ENCODE data around the gene KNCN.

Gene KNCN

DNA sequence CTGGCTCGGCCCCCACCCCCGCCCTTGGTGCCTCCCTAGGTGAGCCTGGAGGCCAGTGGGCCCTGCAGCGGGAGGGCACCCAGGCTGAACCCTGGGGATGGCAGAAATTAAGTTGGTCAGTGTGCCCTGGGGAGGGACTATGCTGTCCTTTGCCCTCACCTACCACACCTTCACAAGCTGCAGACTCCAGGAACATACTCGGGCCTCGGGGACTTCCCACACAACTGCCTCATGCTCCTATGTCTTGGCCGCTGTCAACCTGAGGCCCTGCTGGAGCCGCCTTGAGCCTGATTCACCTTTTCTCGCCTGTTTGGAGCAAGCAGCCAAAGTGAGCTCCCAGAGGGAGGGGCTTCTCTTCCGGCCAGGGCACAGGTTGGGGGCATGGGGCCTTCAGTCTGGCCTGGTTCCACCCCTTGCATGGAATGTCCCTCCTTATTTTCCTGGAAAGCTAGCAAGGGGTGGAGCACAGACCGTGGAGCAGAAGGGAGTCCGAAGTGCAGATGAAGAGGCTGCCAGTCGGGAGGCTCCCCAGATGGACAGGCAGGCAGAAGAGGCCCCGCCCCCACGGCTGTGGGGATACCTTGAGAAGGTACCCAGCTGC, 24.7 kb downstream of the KNCN start:
- no peak for ATAC-seq

DNA sequence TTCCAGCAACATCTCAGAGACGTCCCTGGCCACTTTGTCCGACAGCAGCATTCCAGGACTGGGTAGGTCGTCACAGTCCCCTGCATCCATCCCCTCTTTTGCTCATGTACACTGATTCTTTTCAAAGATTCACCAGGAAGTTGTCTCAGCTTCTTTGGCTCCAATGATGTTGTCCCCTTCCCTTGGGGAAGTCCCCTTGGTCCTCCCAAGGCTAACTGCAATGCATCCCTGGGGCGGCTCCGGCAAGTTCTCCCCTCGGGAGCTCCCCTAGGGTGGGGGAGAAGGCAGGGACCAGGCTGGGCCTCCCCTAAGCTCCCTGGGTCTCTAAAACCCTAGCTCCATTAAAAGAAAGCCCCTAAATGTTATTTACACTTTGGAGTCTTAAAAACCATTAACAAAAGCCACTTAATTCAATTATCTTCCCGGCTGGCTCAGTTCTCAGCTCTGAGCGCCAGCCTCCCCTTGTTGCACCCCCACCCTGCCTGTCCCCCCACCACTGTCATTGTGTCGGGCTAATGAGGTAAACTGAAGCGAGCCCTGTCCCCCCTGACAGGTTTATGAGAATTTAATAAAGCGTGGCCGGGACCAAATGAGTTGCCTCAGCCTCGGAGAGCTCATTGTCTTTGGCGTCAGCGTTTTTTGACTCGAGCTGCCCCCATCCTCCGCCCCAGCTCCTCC, 25.3 kb downstream of the KNCN start:
- peaks cover 25% of the 10 kb centered on the region for H3K4me1 Mint-ChIP-seq
- H3K27me3 Mint-ChIP-seq, result peaks cover 42% of the 10 kb centered on the region
- H3K9me3 Mint-ChIP-seq, result no peaks in the 10 kb centered on the region
- DNase-seq (no peak), ATAC-seq (no peak)
- H3K4me3 Mint-ChIP-seq, result no peak overlapping the region
- no peak overlapping the region for H3K27ac Mint-ChIP-seq
- H3K36me3 Mint-ChIP-seq (ENCODE audit: low read depth), result no peaks in the 10 kb centered on the region

More for the DNA sequence above, 24.7 kb downstream of the KNCN start:
- Mint-ChIP-seq H3K4me1 (peaks cover 22% of the 10 kb centered on the region), H3K36me3 (ENCODE audit: low read depth) (no peaks in the 10 kb centered on the region), H3K9me3 (no peaks in the 10 kb centered on the region), H3K4me3 (no peak overlapping the region), H3K27me3 (peaks cover 46% of the 10 kb centered on the region), H3K27ac (no peak overlapping the region)
- DNase-seq, result no peak

DNA sequence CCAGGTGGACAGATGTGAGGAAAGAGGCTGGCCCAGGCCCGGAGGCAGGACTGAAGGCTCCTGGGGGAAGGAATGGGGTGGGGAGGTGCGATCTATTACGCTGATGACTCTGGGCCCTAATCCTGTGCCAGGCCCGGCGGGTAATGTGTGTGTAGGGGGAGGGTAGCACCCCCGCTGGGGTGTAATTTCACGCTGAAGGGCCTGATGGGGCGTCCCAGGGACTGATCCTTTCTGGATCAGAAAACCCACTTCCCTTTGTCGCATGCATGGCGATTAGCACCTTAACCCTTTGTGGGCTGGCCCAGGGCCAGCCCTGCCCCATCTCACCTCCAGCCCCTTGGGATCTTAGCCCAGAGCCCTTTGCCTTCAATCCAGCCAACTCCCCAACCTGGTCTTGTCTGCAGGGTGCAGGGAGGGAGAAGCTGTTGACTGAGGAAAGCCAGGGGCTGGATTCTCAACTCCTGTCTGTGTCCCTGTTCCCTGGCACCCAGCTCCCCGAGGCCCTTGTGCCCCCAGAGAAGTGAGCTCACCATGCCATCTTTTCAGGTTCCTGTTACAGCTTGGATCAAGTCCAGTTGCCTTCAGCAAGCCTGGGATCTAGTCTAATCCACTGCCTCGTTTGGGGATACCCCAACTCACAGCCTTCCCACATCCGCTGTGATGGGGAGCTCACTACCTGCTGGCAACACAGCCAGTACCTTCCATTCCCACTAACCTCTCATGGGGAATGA, 26.0 kb downstream of the KNCN start:
- H3K36me3 Mint-ChIP-seq (ENCODE audit: low read depth), result no peaks in the 10 kb centered on the region
- no peak overlapping the region for H3K4me3 Mint-ChIP-seq
- H3K27ac Mint-ChIP-seq, result no peak overlapping the region
- H3K4me1 Mint-ChIP-seq, result peaks cover 25% of the 10 kb centered on the region
- peaks cover 42% of the 10 kb centered on the region for H3K27me3 Mint-ChIP-seq
- no peak for ATAC-seq
- no peaks in the 10 kb centered on the region for H3K9me3 Mint-ChIP-seq
- DNase-seq, result no peak

DNA sequence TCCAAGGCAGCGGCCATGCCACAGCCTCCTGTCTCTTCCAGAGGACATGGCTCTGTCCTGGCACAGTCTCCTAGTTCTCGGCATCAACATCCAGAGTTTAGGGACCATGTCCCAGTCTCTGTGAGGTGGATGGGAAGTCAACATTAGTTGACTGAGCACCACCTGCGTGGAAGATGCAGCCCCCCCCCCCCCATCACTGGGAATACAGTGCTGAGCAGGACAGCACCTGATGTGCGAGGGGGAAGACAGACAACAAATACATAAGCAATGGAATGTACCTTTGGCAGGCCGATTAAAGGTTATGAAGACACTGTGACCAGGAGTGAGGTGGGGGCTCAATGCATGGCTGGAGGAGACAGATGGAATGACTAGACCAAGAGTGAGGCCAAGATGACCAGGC, 26.6 kb downstream of the KNCN start:
- ATAC-seq (no peak), DNase-seq (no peak)
- no peak overlapping the region for H3K27ac Mint-ChIP-seq
- peaks cover 43% of the 10 kb centered on the region for H3K27me3 Mint-ChIP-seq
- H3K4me3 Mint-ChIP-seq, result no peak overlapping the region
- no peaks in the 10 kb centered on the region for H3K9me3 Mint-ChIP-seq
- peaks cover 25% of the 10 kb centered on the region for H3K4me1 Mint-ChIP-seq
- no peaks in the 10 kb centered on the region for H3K36me3 Mint-ChIP-seq (ENCODE audit: low read depth)

DNA sequence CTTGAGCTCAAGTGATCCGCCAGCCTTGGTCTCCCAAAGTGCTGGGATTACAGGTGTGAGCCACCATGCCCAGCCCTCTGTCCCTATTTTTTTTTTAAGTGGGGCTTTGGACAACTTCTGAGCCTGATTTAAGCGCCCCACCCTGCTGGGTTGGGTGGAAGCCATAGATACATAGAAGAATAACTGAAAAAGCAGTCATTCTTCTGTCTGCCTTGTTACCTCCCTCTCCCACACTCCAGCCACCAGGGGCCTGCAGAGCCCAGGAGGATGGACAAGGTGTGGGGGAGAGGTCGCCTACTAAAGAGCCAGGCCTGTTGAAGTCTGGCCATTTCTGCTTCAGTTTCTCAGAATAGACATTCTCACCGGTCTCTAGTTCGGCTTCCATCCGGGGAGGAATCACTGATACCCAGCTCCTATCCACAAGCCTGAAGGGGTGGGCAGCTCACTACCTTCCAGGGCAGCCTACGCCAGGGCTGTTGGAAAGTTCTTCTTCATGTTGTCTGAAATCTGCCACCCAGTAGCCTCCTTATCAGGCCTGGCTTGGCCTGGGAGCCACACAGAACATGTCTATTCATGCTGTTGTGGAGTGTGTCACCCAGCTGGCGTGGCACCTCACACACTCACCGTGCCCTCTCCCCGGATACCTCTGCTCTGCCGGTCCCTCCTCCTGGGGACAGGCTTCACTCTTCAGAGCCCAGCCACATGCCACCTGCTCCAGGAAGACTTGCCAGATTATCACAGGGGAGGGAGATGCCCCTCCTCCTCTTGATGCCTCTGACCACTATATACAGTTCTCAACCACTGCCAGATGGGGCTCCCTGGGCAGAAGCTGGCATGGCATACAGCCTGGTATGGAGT, 27.7 kb downstream of the KNCN start:
- Mint-ChIP-seq H3K36me3 (ENCODE audit: low read depth) (no peaks in the 10 kb centered on the region), H3K9me3 (no peaks in the 10 kb centered on the region), H3K4me1 (peaks cover 18% of the 10 kb centered on the region), H3K27ac (no peak overlapping the region), H3K27me3 (peaks cover 38% of the 10 kb centered on the region), H3K4me3 (no peak overlapping the region)
- ATAC-seq, result no peak
- DNase-seq, result no peak

DNA sequence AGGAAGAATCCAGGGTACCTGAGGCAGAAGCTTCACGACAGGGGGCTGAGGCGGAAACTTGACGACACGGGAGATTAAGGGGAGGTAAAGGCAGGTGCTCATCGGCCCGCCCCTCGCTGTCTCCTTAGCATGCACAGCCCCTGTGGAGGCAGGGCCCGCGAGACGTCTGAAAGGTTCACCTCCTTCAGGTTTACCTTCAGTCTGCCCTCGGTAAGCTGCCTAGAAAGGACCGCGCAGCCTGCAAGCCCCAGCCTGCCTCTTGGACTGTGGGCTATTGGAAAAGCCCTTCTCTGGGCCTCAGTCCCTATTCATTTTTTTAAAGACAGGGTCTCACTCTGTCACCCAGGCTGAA, 28.5 kb downstream of the KNCN start:
- Mint-ChIP-seq H3K9me3 (no peaks in the 10 kb centered on the region), H3K4me3 (no peak overlapping the region), H3K27me3 (peaks cover 35% of the 10 kb centered on the region), H3K27ac (no peak overlapping the region), H3K36me3 (ENCODE audit: low read depth) (no peaks in the 10 kb centered on the region), H3K4me1 (peaks cover 12% of the 10 kb centered on the region)
- ATAC-seq, result no peak
- DNase-seq, result no peak

DNA sequence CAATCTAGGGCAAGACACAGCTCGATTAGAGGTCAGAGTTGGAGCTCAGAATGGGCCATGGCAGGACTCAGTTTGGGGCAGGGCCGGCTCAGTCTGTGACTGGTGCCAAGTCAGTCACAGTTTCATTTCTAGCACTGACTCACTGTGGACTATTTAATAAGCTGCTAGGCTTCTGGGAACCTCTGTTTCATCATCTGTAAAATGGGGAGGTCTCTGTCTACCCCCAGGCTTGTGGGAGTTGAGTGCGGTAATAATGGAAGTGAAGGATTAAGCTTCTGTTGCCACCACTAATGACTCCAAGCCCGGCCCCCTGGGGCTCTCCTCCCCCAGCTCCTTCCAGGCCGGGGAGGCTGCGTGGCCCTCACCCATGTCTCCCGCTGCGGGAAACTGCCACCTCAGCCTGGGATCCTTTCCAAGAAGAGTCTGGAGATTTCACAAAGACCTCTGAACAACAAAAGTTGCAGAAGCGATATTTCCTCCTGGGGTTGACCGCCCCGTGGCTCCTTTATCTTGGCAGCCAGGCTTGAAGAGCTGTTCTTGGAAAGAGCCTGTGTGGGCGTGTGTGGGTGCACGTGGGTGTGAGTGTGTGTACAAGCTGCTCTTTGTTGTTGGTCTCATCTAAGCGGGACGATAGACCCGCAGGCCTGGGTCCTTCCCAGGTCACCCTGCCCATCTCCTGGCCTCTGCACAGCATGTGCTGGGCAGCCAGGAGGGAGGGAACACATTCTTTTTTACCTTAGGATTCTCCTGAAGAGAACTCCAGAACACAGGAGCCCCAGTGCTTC, 29.1 kb downstream of the KNCN start:
- H3K4me3 Mint-ChIP-seq, result no peak overlapping the region

DNA sequence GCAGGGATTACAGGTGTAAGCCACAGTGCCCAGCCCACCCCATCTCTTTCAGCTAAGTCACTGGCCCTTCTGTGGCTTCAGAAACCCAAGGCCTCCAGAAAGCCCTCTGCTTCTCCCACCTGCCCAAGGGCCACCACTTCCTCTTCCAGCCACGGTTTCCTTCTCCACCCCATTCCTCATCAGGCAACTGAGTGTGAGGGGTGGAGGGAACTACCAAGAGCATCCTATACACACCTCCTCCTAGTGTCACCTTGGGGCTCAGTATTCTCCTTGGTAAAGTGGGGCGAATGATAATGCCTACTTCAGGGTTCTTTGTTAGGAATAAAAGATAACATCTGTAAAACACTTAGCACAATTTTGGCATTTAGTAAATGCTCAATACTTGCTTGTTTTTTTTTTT, 30.0 kb downstream of the KNCN start:
- DNase-seq (no peak), ATAC-seq (no peak)
- peaks cover 12% of the 10 kb centered on the region for H3K4me1 Mint-ChIP-seq
- H3K36me3 Mint-ChIP-seq (ENCODE audit: low read depth), result no peaks in the 10 kb centered on the region
- H3K4me3 Mint-ChIP-seq, result no peak overlapping the region
- H3K27me3 Mint-ChIP-seq, result peaks cover 32% of the 10 kb centered on the region
- no peaks in the 10 kb centered on the region for H3K9me3 Mint-ChIP-seq
- H3K27ac Mint-ChIP-seq, result no peak overlapping the region

More for the DNA sequence above, 29.1 kb downstream of the KNCN start:
- H3K27me3 Mint-ChIP-seq, result peaks cover 34% of the 10 kb centered on the region
- peak overlapping the region; percentile 8 for H3K27ac Mint-ChIP-seq
- ATAC-seq, result peak; percentile 92
- no peaks in the 10 kb centered on the region for H3K9me3 Mint-ChIP-seq
- no peaks in the 10 kb centered on the region for H3K36me3 Mint-ChIP-seq (ENCODE audit: low read depth)
- H3K4me1 Mint-ChIP-seq, result peaks cover 12% of the 10 kb centered on the region
- DNase-seq, result peak; percentile 32

DNA sequence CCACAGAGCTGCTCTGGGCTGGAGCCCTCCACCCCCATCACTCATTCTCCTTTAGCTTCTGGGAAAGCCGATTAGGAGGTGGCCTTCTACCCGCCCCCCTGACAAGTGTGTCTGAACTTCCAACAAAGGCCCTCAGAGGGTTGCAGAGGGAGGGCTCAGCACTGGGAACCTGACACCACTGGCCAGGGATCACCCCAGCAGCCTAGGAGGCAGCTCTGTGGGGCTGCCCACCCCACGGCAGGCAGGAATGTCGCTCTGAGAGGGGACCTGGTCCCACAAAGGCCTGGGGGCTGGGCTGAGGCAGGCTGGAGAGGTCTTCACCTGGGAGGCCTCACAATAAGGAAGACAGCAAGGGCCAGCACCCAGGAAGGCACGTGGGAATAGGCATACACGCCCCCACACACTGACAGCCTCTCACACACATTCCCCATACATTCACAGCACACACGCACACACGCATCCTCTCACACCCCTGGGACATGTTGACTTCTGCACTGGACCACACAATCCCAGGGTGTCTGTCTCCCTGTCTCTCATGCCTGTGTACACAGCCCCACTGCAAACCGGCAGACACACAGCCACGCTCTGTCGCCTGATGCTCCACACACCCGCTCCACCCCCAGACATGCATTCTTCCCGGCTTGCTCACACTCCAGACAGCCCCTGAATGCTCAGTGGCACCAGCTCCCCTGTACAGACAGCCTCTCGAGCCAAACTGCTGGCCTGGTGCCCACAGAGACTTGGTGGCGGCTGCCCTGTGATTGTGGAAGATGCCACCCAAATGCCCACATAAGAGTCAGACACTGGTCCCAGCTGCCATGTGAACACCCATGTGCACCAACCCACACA, 31.2 kb downstream of the KNCN start:
- Mint-ChIP-seq H3K4me1 (peaks cover 12% of the 10 kb centered on the region), H3K27ac (no peak overlapping the region), H3K4me3 (no peak overlapping the region), H3K27me3 (peaks cover 28% of the 10 kb centered on the region), H3K36me3 (ENCODE audit: low read depth) (no peaks in the 10 kb centered on the region), H3K9me3 (no peaks in the 10 kb centered on the region)
- ATAC-seq (no peak), DNase-seq (no peak)

DNA sequence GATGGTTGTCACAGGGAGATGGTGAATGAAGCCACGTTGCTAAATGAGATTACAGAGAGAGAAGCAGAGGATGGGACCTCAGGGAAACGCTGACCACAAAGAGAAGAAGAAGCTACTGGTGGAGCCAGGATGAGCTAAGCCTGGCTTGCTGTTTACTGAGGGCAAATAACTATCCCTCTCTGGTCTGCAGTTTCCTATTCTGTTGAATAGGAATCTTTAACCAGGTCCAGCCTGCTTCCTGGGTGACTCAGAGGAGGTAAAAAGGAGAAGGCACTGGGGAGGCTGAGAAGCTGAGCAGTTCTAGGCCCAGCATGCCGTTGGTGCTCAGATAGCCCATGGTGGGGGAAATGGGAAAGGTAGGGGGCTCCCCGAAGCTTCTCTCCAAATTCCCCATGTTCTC, 32.2 kb downstream of the KNCN start:
- no peaks in the 10 kb centered on the region for H3K36me3 Mint-ChIP-seq (ENCODE audit: low read depth)

DNA sequence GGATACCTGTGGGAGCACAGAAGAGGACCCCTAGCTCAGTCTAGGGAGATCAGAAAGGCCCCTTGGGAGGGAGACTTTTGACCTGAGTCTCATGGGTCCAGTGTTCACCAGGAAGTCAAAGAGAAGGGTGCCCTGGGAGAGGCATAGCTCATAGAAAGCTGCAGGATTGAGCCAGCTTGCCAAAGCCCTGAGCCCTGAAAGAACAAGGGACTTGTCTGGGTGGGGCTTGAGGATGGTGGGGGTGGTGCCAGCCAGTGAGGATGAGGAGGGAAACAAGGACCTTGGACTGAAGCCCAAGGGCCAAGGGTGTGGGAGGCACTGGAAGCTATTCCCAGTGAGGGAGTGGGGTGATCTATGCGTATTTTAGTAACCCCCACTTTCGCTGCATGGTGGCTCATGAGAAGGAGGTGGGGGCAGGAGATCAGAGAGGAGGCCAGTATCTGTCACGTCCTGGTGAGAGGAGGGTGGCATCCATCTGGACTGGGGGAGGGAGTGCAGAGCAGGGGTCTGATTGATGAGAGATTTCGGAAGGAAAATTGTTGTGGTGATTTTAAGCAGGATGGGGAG, 33.4 kb downstream of the KNCN start:
- Mint-ChIP-seq H3K9me3 (no peaks in the 10 kb centered on the region), H3K27ac (no peak overlapping the region), H3K4me3 (no peak overlapping the region), H3K36me3 (ENCODE audit: low read depth) (no peaks in the 10 kb centered on the region), H3K4me1 (peaks cover 12% of the 10 kb centered on the region), H3K27me3 (peaks cover 20% of the 10 kb centered on the region)
- ATAC-seq, result no peak
- no peak for DNase-seq

More for the DNA sequence above, 32.2 kb downstream of the KNCN start:
- Mint-ChIP-seq H3K27me3 (peaks cover 25% of the 10 kb centered on the region), H3K4me1 (peaks cover 12% of the 10 kb centered on the region), H3K4me3 (no peak overlapping the region), H3K27ac (no peak overlapping the region), H3K9me3 (no peaks in the 10 kb centered on the region)
- no peak for DNase-seq
- ATAC-seq, result no peak

DNA sequence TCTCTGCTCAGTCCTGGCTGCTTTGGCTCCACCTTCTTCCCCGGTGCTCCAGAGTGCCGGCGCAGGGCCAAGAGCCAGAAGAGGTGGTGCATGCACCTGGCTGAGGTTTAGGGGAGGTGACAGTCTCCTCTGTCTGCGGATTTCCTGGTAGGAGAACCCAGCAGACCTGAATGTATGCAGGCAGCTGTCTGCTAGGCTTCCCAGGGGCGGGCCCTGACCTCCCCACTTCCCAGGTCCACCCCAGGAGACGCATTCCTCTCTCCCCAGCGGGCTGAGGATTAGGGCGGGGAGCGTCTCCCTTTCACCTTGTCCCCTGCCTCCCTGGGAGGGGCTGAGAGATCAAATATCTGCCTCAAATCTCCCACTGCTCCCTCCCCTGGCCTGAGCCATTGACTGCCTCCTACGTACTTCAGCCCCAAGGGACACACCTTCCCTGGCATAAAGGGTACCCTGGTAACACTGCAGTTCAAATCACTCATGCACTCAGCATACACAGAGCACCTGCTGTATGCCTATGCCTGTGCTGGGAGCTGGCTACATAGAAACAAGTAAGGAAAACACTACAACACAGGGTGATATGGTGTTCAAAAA, 34.3 kb downstream of the KNCN start:
- Mint-ChIP-seq H3K4me1 (peaks cover 6% of the 10 kb centered on the region), H3K27me3 (peaks cover 24% of the 10 kb centered on the region), H3K4me3 (no peak overlapping the region), H3K27ac (no peak overlapping the region), H3K36me3 (ENCODE audit: low read depth) (no peaks in the 10 kb centered on the region), H3K9me3 (no peaks in the 10 kb centered on the region)
- no peak for DNase-seq
- no peak for ATAC-seq

Data from activated naive CD8-positive, alpha-beta T cell treated with anti-CD3 and anti-CD28 coated beads, Interleukin-2, amount 50 U/mL, for 24 hours (primary cell).